ENCODE measurements around the gene CCDC73.

Gene CCDC73

DNA sequence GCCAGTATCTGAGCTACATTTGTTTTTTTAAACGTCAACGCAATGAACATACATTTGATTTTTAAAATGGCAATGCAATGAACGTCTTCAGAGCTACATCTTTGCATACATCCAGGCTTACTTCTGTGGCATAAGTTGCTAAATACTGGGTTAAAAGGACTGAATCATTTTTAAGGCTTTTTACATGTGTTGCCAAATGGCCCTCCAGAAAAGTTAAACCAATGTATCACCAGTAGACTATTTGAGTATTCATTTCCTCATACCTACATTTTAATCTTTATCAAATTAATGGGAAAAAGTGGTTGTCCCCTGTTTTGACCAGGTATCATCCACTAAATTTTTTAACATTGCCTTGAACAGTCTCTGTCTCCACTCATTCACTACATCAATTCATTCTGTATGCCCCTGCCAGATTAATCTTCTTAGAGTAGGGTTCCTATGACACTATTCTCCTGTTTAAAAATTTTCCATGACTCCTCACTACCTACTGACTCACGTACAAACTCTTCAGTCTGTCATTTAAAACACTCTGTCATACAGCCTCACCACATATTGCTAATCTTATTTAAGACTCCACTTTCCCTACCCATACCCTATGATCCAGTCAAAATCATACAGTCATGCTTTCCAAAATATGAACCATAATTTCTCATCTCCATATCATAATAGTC lies 22.9 kb upstream of the CCDC73 start:
- no peak for TF ChIP-seq FOXP2 (optimal IDR thresholded peaks at IDR 0.05; ENCODE audit: borderline replicate concordance, extremely low read depth, extremely low read length, insufficient read depth)
- TF ChIP-seq POLR2AphosphoS5 (IDR thresholded peaks at IDR 0.05; ENCODE audit: low read depth, low read length) = no peak
- TF ChIP-seq TAF1 (IDR thresholded peaks at IDR 0.05; ENCODE audit: borderline replicate concordance, insufficient read depth, low read length) = no peak
- TF ChIP-seq, protein P1, sequence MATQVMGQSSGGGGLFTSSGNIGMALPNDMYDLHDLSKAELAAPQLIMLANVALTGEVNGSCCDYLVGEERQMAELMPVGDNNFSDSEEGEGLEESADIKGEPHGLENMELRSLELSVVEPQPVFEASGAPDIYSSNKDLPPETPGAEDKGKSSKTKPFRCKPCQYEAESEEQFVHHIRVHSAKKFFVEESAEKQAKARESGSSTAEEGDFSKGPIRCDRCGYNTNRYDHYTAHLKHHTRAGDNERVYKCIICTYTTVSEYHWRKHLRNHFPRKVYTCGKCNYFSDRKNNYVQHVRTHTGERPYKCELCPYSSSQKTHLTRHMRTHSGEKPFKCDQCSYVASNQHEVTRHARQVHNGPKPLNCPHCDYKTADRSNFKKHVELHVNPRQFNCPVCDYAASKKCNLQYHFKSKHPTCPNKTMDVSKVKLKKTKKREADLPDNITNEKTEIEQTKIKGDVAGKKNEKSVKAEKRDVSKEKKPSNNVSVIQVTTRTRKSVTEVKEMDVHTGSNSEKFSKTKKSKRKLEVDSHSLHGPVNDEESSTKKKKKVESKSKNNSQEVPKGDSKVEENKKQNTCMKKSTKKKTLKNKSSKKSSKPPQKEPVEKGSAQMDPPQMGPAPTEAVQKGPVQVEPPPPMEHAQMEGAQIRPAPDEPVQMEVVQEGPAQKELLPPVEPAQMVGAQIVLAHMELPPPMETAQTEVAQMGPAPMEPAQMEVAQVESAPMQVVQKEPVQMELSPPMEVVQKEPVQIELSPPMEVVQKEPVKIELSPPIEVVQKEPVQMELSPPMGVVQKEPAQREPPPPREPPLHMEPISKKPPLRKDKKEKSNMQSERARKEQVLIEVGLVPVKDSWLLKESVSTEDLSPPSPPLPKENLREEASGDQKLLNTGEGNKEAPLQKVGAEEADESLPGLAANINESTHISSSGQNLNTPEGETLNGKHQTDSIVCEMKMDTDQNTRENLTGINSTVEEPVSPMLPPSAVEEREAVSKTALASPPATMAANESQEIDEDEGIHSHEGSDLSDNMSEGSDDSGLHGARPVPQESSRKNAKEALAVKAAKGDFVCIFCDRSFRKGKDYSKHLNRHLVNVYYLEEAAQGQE (IDR thresholded peaks at IDR 0.05; ENCODE audit: insufficient read depth in 1 of 2, low read depth in 2 of 2, low read length in 2 of 2) = no peak
- no peak for TF ChIP-seq SIN3A (IDR thresholded peaks at IDR 0.05; ENCODE audit: borderline replicate concordance, insufficient read depth, low read length)

DNA sequence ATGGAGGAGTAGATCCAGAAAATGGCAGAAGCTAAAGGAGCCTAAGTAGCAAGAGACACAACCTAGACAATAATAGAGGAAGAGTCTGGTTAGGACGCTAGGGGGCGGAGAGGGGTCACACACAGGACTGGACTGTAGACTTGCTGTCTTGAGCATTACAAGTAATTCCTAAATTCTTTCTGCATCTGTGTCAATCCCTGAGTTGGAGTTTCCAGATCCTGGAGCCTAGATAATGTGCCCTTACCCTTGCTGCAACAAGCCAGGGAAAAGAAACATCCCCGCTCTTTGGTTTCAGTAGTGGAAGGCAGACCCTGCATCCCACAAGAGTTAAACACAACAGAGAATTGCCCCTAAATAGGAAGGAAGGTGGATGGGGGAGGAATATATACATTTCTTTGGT lies 14.9 kb upstream of the CCDC73 start:
- no peak for TF ChIP-seq SIN3A (IDR thresholded peaks at IDR 0.05; ENCODE audit: borderline replicate concordance, insufficient read depth, low read length)
- TF ChIP-seq TAF1 (IDR thresholded peaks at IDR 0.05; ENCODE audit: borderline replicate concordance, insufficient read depth, low read length) = no peak
- TF ChIP-seq, protein P1 (IDR thresholded peaks at IDR 0.05; ENCODE audit: insufficient read depth in 1 of 2, low read depth in 2 of 2, low read length in 2 of 2) = no peak
- TF ChIP-seq POLR2AphosphoS5 (IDR thresholded peaks at IDR 0.05; ENCODE audit: low read depth, low read length) = no peak

DNA sequence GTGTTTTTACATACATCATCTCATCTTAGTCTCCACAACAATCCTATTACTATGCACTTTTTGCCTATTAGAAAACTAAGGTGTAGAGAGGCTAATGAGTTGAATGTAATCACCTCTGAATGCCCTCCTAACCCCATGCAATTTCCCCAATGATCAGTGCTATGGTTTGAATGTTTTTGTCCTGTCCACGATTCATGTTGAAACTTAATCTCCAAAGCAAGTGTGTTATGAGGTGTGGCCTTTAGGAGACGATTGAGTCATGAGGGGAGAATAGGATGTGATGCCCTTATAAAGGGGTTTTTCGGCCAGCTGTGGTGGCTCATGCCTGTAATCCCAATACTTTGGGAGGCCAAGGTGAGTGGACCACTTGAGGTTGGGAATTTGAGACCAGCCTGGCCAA lies 2.0 kb upstream of the CCDC73 start:
- no peak for TF ChIP-seq TAF1 (IDR thresholded peaks at IDR 0.05; ENCODE audit: borderline replicate concordance, insufficient read depth, low read length)
- TF ChIP-seq, protein P1 (IDR thresholded peaks at IDR 0.05; ENCODE audit: insufficient read depth in 1 of 2, low read depth in 2 of 2, low read length in 2 of 2) = no peak
- no peak for TF ChIP-seq SIN3A (IDR thresholded peaks at IDR 0.05; ENCODE audit: borderline replicate concordance, insufficient read depth, low read length)
- TF ChIP-seq FOXP2 (optimal IDR thresholded peaks at IDR 0.05; ENCODE audit: borderline replicate concordance, extremely low read depth, extremely low read length, insufficient read depth) = no peak
- TF ChIP-seq POLR2AphosphoS5 (IDR thresholded peaks at IDR 0.05; ENCODE audit: low read depth, low read length) = no peak

DNA sequence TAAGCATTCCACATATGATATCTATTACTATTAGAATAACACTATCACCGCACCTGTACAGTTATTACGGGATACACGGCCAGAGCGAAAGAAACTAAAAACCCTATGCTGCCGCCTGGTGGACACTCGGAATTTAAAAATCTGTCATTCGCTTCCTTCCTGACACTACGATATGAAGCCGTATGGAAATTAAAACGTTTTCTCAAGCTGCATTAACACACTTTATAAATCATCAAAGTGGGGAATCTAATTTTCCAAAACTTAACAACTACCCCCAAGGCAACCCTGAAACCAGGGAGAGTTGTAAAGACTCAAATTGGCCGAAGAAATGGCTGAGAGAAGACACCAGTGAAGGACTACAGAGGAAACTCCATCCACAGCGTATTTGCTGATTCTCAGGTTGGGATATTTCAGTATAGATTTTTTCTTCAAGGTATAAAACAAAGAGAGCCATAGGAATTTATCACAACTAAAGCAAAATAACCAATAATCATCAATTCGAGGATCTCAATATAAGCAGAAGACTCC lies 1.4 kb downstream of the CCDC73 start:
- no peak for TF ChIP-seq POLR2AphosphoS5 (IDR thresholded peaks at IDR 0.05; ENCODE audit: low read depth, low read length)
- TF ChIP-seq, protein P1 (IDR thresholded peaks at IDR 0.05; ENCODE audit: insufficient read depth in 1 of 2, low read depth in 2 of 2, low read length in 2 of 2) = no peak
- TF ChIP-seq SIN3A (IDR thresholded peaks at IDR 0.05; ENCODE audit: borderline replicate concordance, insufficient read depth, low read length) = no peak
- TF ChIP-seq TAF1 (IDR thresholded peaks at IDR 0.05; ENCODE audit: borderline replicate concordance, insufficient read depth, low read length) = no peak
- TF ChIP-seq FOXP2 (optimal IDR thresholded peaks at IDR 0.05; ENCODE audit: borderline replicate concordance, extremely low read depth, extremely low read length, insufficient read depth) = no peak

Data from PFSK-1 (cell line).